HG03175 (cell line): Measurements from ENCODE around the gene CTSW.
"Not testable (repeated sequence)": the region's sequence is repeated elsewhere in the genome, so short reads cannot be mapped to it uniquely, and the experiment has no call there.

ENCODE experiments used
- ATAC-seq: cut with Tn5 transposase; IDR thresholded peaks from one replicate; pipeline ENCODE4 v1.9.1; 2021; ENCODE audit warnings: mild to moderate bottlenecking, moderate library complexity; ENCODE audit not compliant: unreplicated experiment

CTSW gene

GRCh38 chr11:65879617-65880016, at the start of gene CTSW:
Gene CTSW (plus strand): TSS chr11:65879837. CDS start chr11:65879855, 18 bp downstream.
- ATAC-seq: no peak

- ATAC-seq: not testable (repeated sequence)
Observed at GRCh38 chr11:65832231-65832630, 47.4 kb upstream of the CTSW start.

GRCh38 chr11:65833297-65834030, 46.2 kb upstream of the CTSW start, which contains the start of gene SNX32:
Gene SNX32 (plus strand): TSS chr11:65833963. CDS start chr11:65834066, 103 bp downstream.
- ATAC-seq: peak; percentile 95

- ATAC-seq: no peak
Observed at GRCh38 chr11:65834202-65834601, 45.4 kb upstream of the CTSW start.

- ATAC-seq: no peak
Observed at GRCh38 chr11:65842144-65842543, 37.5 kb upstream of the CTSW start.

GRCh38 chr11:65843811-65844210, 35.8 kb upstream of the CTSW start:
- ATAC-seq: no peak

GRCh38 chr11:65844231-65844872, 35.3 kb upstream of the CTSW start:
- ATAC-seq: no peak

GRCh38 chr11:65847746-65848145, 31.9 kb upstream of the CTSW start:
- no peak for ATAC-seq

- ATAC-seq: not testable (repeated sequence)
Observed at GRCh38 chr11:65848693-65849092, 30.9 kb upstream of the CTSW start.

- no peak for ATAC-seq
Observed at GRCh38 chr11:65849366-65849765, 30.3 kb upstream of the CTSW start.

- ATAC-seq: no peak
Observed at GRCh38 chr11:65849771-65850216, 29.8 kb upstream of the CTSW start.

- ATAC-seq: no peak
Observed at GRCh38 chr11:65850217-65851082, 29.2 kb upstream of the CTSW start.

GRCh38 chr11:65851083-65851579, 28.5 kb upstream of the CTSW start:
- ATAC-seq: no peak

- no peak for ATAC-seq
Observed at GRCh38 chr11:65851811-65852507, 27.7 kb upstream of the CTSW start.

- ATAC-seq: no peak
Observed at GRCh38 chr11:65852508-65853245, 27.0 kb upstream of the CTSW start.

GRCh38 chr11:65853246-65853979, 26.2 kb upstream of the CTSW start:
- no peak for ATAC-seq

GRCh38 chr11:65854161-65854592, 25.5 kb upstream of the CTSW start:
- ATAC-seq: no peak

- ATAC-seq: no peak
Observed at GRCh38 chr11:65854852-65855837, 24.5 kb upstream of the CTSW start.
